Measurements from ENCODE around the gene ADGRG6.

- no peak for TF ChIP-seq EZH2 (IDR thresholded peaks at IDR 0.05; ENCODE audit: low read depth)
- TF ChIP-seq, protein P1, sequence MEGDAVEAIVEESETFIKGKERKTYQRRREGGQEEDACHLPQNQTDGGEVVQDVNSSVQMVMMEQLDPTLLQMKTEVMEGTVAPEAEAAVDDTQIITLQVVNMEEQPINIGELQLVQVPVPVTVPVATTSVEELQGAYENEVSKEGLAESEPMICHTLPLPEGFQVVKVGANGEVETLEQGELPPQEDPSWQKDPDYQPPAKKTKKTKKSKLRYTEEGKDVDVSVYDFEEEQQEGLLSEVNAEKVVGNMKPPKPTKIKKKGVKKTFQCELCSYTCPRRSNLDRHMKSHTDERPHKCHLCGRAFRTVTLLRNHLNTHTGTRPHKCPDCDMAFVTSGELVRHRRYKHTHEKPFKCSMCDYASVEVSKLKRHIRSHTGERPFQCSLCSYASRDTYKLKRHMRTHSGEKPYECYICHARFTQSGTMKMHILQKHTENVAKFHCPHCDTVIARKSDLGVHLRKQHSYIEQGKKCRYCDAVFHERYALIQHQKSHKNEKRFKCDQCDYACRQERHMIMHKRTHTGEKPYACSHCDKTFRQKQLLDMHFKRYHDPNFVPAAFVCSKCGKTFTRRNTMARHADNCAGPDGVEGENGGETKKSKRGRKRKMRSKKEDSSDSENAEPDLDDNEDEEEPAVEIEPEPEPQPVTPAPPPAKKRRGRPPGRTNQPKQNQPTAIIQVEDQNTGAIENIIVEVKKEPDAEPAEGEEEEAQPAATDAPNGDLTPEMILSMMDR (conservative IDR thresholded peaks at IDR 0.05) = no peak
These were observed 29.3 kb downstream of the ADGRG6 start for GRCh38 chr6:142331075-142331551.
